Measurements from ENCODE around the gene STAM2. TPM values are rescaled to one million over a fixed set of nuclear protein-coding genes. Genes with fewer than 3 reads are reported as not detected.
"Not testable (repeated sequence)": the region's sequence is repeated elsewhere in the genome, so short reads cannot be mapped to it uniquely, and the experiment has no call there.

STAM2 gene
- total RNA-seq, 1 experiment from 2014 or later: 24.4 TPM

DNA sequence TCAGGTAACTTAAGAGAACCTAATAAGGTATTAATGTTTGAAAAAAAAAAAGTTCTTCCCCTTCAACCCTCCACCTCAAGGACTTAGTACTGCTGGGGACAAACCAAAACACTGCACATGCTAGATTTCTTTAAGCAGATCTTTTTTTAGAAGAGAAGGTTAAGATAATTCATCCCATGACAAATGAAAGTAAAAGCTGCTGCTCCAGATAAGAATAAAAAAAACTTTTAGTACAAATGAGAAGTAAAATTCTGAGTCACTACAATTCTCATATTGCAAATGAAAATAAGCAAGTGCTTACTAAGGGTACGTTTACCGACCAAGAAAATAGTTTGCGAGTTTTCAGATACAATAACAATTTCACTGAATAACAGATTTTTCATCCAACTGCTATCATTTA, 8.9 kb downstream of the STAM2 start:
- ChIA-PET CTCF (no interaction called here), POLR2A (no interaction called here)
- Mint-ChIP-seq H3K4me3 (ENCODE audit: unreplicated experiment) (no peak overlapping the region), H3K4me1 (ENCODE audit: low read depth, unreplicated experiment) (peaks cover 9% of the 10 kb centered on the region), H3K36me3 (ENCODE audit: insufficient read depth, unreplicated experiment) (peaks cover 9% of the 10 kb centered on the region), H3K27me3 (ENCODE audit: insufficient read depth, unreplicated experiment) (no peaks in the 10 kb centered on the region), H3K9me3 (ENCODE audit: unreplicated experiment) (peaks cover 11% of the 10 kb centered on the region), H3K27ac (ENCODE audit: unreplicated experiment) (no peak overlapping the region)
- TF ChIP-seq, protein P1, sequence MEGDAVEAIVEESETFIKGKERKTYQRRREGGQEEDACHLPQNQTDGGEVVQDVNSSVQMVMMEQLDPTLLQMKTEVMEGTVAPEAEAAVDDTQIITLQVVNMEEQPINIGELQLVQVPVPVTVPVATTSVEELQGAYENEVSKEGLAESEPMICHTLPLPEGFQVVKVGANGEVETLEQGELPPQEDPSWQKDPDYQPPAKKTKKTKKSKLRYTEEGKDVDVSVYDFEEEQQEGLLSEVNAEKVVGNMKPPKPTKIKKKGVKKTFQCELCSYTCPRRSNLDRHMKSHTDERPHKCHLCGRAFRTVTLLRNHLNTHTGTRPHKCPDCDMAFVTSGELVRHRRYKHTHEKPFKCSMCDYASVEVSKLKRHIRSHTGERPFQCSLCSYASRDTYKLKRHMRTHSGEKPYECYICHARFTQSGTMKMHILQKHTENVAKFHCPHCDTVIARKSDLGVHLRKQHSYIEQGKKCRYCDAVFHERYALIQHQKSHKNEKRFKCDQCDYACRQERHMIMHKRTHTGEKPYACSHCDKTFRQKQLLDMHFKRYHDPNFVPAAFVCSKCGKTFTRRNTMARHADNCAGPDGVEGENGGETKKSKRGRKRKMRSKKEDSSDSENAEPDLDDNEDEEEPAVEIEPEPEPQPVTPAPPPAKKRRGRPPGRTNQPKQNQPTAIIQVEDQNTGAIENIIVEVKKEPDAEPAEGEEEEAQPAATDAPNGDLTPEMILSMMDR (IDR thresholded peaks at IDR 0.05; ENCODE audit: insufficient read depth in 1 of 2, low read depth in 1 of 2, low read length in 1 of 2, severe bottlenecking in 1 of 2, unreplicated experiment in 1 of 2): no peak
- Histone ChIP-seq H3K27me3 (replicated peaks; ENCODE audit: control insufficient read depth, insufficient read depth, low read length) (no peaks in the 10 kb centered on the region), H3K4me1 (peaks cover 21% of the 10 kb centered on the region), H3K36me3 (ENCODE audit: control insufficient read depth, insufficient read depth, low read length) (no peaks in the 10 kb centered on the region), H3K9me3 (peaks cover 28% of the 10 kb centered on the region), H3K4me3 (ENCODE audit: low read depth, low read length) (no peak overlapping the region)
- no peak for DNase-seq
- no TSS peak for BruUV-seq (replicated peaks)
- intact Hi-C loops (cut with micrococcal nuclease; ENCODE audit: unreplicated experiment): no loop called here

DNA sequence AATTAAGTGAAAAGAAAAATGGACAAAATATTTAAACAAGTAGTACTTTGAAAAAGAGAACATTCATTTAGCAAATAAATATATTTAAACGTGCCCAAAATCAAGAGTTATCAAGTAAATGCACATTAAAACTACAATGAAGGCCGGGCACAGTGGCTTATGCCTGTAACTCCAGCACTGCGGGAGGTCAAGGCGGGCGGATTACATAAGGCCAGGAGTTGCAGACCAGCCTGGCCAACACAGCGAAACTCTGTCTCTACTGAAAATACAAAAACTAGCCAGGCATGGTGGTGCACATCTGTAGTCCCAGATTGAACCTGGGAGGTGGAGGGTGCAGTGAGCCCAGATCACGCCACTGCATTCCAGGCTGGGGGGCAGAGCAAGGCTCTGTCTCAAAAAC, 9.8 kb downstream of the STAM2 start:
- peaks cover 5% of the 10 kb centered on the region for H3K4me1 Mint-ChIP-seq (ENCODE audit: low read depth, unreplicated experiment)
- no TSS peak for BruUV-seq (replicated peaks)
- TF ChIP-seq, protein P1 (IDR thresholded peaks at IDR 0.05; ENCODE audit: insufficient read depth in 1 of 2, low read depth in 1 of 2, low read length in 1 of 2, severe bottlenecking in 1 of 2, unreplicated experiment in 1 of 2): no peak
- no peaks in the 10 kb centered on the region for H3K36me3 ChIP-seq (ENCODE audit: control insufficient read depth, insufficient read depth, low read length)
- no peak for DNase-seq
- no peaks in the 10 kb centered on the region for H3K27me3 Mint-ChIP-seq (ENCODE audit: insufficient read depth, unreplicated experiment)
- intact Hi-C loops (cut with micrococcal nuclease; ENCODE audit: unreplicated experiment): no loop called here
- H3K27me3 ChIP-seq (replicated peaks; ENCODE audit: control insufficient read depth, insufficient read depth, low read length): no peaks in the 10 kb centered on the region
- peaks cover 12% of the 10 kb centered on the region for H3K36me3 Mint-ChIP-seq (ENCODE audit: insufficient read depth, unreplicated experiment)
- POLR2A ChIA-PET: no interaction called here
- no peak overlapping the region for H3K27ac Mint-ChIP-seq (ENCODE audit: unreplicated experiment)
- no peak overlapping the region for H3K4me3 ChIP-seq (ENCODE audit: low read depth, low read length)
- H3K4me3 Mint-ChIP-seq (ENCODE audit: unreplicated experiment): no peak overlapping the region
- peaks cover 11% of the 10 kb centered on the region for H3K9me3 Mint-ChIP-seq (ENCODE audit: unreplicated experiment)
- peaks cover 28% of the 10 kb centered on the region for H3K9me3 ChIP-seq
- peaks cover 13% of the 10 kb centered on the region for H3K4me1 ChIP-seq
- CTCF ChIA-PET: no interaction called here

DNA sequence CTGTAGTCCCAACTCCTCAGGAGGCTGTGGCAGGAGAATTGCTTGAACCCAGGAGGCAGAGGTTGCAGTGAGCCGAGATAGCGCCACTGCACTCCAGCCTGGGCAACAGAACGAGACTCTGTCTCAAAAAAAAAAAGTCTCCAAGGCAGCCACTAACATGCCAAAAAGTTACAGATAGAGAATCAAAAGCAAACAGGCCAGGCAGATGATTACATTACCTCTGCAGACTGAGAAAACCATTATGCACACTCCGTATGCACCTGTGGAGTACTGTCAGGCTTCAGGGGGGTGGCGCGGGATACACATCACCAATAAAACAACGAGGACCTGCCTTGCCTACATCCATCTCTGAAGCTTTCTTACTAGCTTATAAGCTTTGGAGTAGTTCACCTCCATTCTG, 10.3 kb downstream of the STAM2 start:
- intact Hi-C loops (cut with micrococcal nuclease; ENCODE audit: unreplicated experiment): no loop called here
- ChIA-PET CTCF (no interaction called here), POLR2A (no interaction called here)
- Histone ChIP-seq H3K4me1 (peaks cover 9% of the 10 kb centered on the region; the same call in 1 of the 2 replicates), H3K4me3 (ENCODE audit: low read depth, low read length) (no peak overlapping the region), H3K9me3 (peaks cover 28% of the 10 kb centered on the region), H3K36me3 (ENCODE audit: control insufficient read depth, insufficient read depth, low read length) (no peaks in the 10 kb centered on the region), H3K27me3 (replicated peaks; ENCODE audit: control insufficient read depth, insufficient read depth, low read length) (no peaks in the 10 kb centered on the region)
- H3K36me3 Mint-ChIP-seq (ENCODE audit: insufficient read depth, unreplicated experiment): peaks cover 12% of the 10 kb centered on the region
- TF ChIP-seq, protein P1 (IDR thresholded peaks at IDR 0.05; ENCODE audit: insufficient read depth in 1 of 2, low read depth in 1 of 2, low read length in 1 of 2, severe bottlenecking in 1 of 2, unreplicated experiment in 1 of 2): no peak
- DNase-seq: no peak
- no TSS peak for BruUV-seq (replicated peaks)
- H3K4me3 Mint-ChIP-seq (ENCODE audit: unreplicated experiment): no peak overlapping the region
- no peaks in the 10 kb centered on the region for H3K27me3 Mint-ChIP-seq (ENCODE audit: insufficient read depth, unreplicated experiment)
- peaks cover 5% of the 10 kb centered on the region for H3K4me1 Mint-ChIP-seq (ENCODE audit: low read depth, unreplicated experiment)
- H3K9me3 Mint-ChIP-seq (ENCODE audit: unreplicated experiment): peaks cover 11% of the 10 kb centered on the region
- no peak overlapping the region for H3K27ac Mint-ChIP-seq (ENCODE audit: unreplicated experiment)

DNA sequence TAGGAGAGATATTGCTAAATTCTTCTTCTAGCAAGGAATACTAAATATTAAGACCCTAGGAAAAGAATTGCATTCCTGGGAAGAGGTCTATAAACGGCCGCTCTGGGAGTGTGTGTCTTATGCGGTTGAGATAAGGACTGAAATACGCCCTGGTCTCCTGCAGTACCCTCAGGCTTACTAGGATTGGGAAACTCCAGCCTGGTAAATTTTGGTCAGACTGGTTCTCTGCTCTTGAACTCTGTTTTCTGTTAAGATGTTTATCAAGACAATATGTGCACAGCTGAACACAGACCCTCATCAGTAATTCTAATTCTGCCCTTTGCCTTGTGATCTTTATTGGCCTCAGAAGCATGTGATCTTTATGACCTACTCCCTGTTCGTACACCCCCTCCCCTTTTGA, 11.9 kb downstream of the STAM2 start:
- intact Hi-C loops (cut with micrococcal nuclease; ENCODE audit: unreplicated experiment); BruUV-seq (replicated peaks); H3K27ac Mint-ChIP-seq (ENCODE audit: unreplicated experiment): not testable (repeated sequence)

More for the DNA sequence above, 11.9 kb downstream of the STAM2 start:
- peak in 1 of 2 experiments; percentile 23 for DNase-seq
- H3K4me1 ChIP-seq; POLR2A ChIA-PET; H3K36me3 ChIP-seq (ENCODE audit: control insufficient read depth, insufficient read depth, low read length); H3K4me3 ChIP-seq (ENCODE audit: low read depth, low read length); H3K27me3 ChIP-seq (replicated peaks; ENCODE audit: control insufficient read depth, insufficient read depth, low read length); H3K4me3 Mint-ChIP-seq (ENCODE audit: unreplicated experiment); H3K4me1 Mint-ChIP-seq (ENCODE audit: low read depth, unreplicated experiment); H3K27me3 Mint-ChIP-seq (ENCODE audit: insufficient read depth, unreplicated experiment); CTCF ChIA-PET: not testable (repeated sequence)
- peaks cover 28% of the 10 kb centered on the region for H3K9me3 ChIP-seq
- Mint-ChIP-seq H3K36me3 (ENCODE audit: insufficient read depth, unreplicated experiment) (peaks cover 13% of the 10 kb centered on the region), H3K9me3 (ENCODE audit: unreplicated experiment) (peaks cover 22% of the 10 kb centered on the region)

Measured in Caco-2 (cell line).